Endodermal cell (in vitro differentiated cells): ENCODE measurements around the gene SIT1. TPM values are rescaled to one million over a fixed set of nuclear protein-coding genes. Genes with fewer than 3 reads are reported as not detected.

ENCODE experiments used
- DNase-seq: peaks from one replicate; pipeline ENCODE4 v3.0.0-alpha.2; 2017
- H3K27ac ChIP-seq: 2 replicates; pipeline ENCODE4 v1.5.1; 2013; ENCODE audit warnings: mild to moderate bottlenecking, low read depth, low read length, moderate library complexity
- H3K27me3 ChIP-seq: 2 replicates; pipeline ENCODE4 v1.6.1; 2013; ENCODE audit warnings: mild to moderate bottlenecking, low read length, moderate library complexity; ENCODE audit not compliant: insufficient read depth, control insufficient read depth, poor library complexity, severe bottlenecking
- H3K36me3 ChIP-seq: 2 replicates; pipeline ENCODE4 v1.7.0; 2013; ENCODE audit warnings: mild to moderate bottlenecking, low read length, moderate library complexity; ENCODE audit not compliant: control insufficient read depth, insufficient read depth
- H3K4me1 ChIP-seq: one replicate; pipeline ENCODE4 v1.7.0; 2013; ENCODE audit warnings: low read length; ENCODE audit not compliant: control insufficient read depth, insufficient read depth
- H3K4me3 ChIP-seq: 2 replicates; pipeline ENCODE4 v1.5.1; 2013; ENCODE audit warnings: mild to moderate bottlenecking, low read length, moderate library complexity
- H3K9ac ChIP-seq: 2 replicates; pipeline ENCODE4 v1.6.1; 2013; ENCODE audit warnings: mild to moderate bottlenecking, low read length, moderate library complexity; ENCODE audit not compliant: poor library complexity, severe bottlenecking; ENCODE audit errors: extremely low read depth
- H3K9me3 ChIP-seq: 2 replicates; pipeline ENCODE4 v1.6.1; 2013; ENCODE audit warnings: mild to moderate bottlenecking, low read length, moderate library complexity; ENCODE audit not compliant: control insufficient read depth
- H3K27ac Mint-ChIP-seq: 2 replicates; pipeline ENCODE4 v1.8.0; 2020; ENCODE audit warnings: mixed read lengths
- H3K27me3 Mint-ChIP-seq: 2 replicates; pipeline ENCODE4 v1.8.0; 2021; ENCODE audit warnings: mild to moderate bottlenecking, mixed read lengths; ENCODE audit not compliant: insufficient read depth
- H3K36me3 Mint-ChIP-seq: 2 replicates; pipeline ENCODE4 v1.8.0; 2020; ENCODE audit warnings: low read depth, mixed read lengths
- H3K4me1 Mint-ChIP-seq: 2 replicates; pipeline ENCODE4 v1.8.0; 2020; ENCODE audit warnings: mixed read lengths
- H3K4me3 Mint-ChIP-seq: 2 replicates; pipeline ENCODE4 v1.8.0; 2020; ENCODE audit warnings: mild to moderate bottlenecking, moderate library complexity, mixed read lengths
- H3K9me3 Mint-ChIP-seq: 2 replicates; pipeline ENCODE4 v1.8.0; 2020; ENCODE audit warnings: mild to moderate bottlenecking, mixed read lengths
- CTCF ChIP-seq: fragments of 200-600 bp; sonication (generic); conservative IDR thresholded peaks from 2 replicates; pipeline ENCODE4 v1.5.0; 2021; ENCODE audit warnings: antibody characterized with exemption, mild to moderate bottlenecking
- WGBS, 2 experiments: methylation state at CpG; one replicate each; pipeline versions ENCODE4 v1.1.5 to v1.1.7; 2013; ENCODE audit warnings: missing lambda C conversion rate in 2 of 2, mixed read lengths in 1 of 2; ENCODE audit not compliant: insufficient coverage in 1 of 2, insufficient read length in 1 of 2; 5-methylcytosine and 5-hydroxymethylcytosine counted together
- total RNA-seq, 2 donors: library from RNA; stranded (reverse); fragmentation: NEBNext Ultra II Directional in 1 of 2; extraction: Animal tissue kit (Norgen Biotek cat#: 25700) in 1 of 2; gene quantifications; 2 replicates in 1 of 2; 3 replicates in 1 of 2; pipeline ENCODE4 v1.2.1, GENCODE V29; 2021

The SIT1 gene
- total RNA-seq, 2 donors from 2014 or later = 0.22 TPM; not detected in 1

GRCh38 chr9:35651956-35652828 lies 1.5 kb upstream of the SIT1 start:
- Histone ChIP-seq H3K4me1 (no peaks in the 10 kb centered on the region), H3K27me3 (no peaks in the 10 kb centered on the region), H3K36me3 (no peaks in the 10 kb centered on the region), H3K9me3 (no peaks in the 10 kb centered on the region), H3K4me3 (no peak overlapping the region), H3K9ac (no peak overlapping the region), H3K27ac (no peak overlapping the region)
- no peak for DNase-seq
- H3K27ac Mint-ChIP-seq = no peak overlapping the region
- H3K9me3 Mint-ChIP-seq = no peaks in the 10 kb centered on the region
- no peaks in the 10 kb centered on the region for H3K36me3 Mint-ChIP-seq
- no peak for TF ChIP-seq CTCF
- H3K4me3 Mint-ChIP-seq = no peak overlapping the region
- H3K4me1 Mint-ChIP-seq = peaks cover 3% of the 10 kb centered on the region
- peaks cover 24% of the 10 kb centered on the region for H3K27me3 Mint-ChIP-seq
- WGBS, 2 experiments = 92 to 94% methylated on average over 6 to 7 of the region's 7 CpGs

GRCh38 chr9:35649431-35650340 lies 1.0 kb downstream of the SIT1 start:
- Histone ChIP-seq H3K4me3 (no peak overlapping the region), H3K9ac (no peak overlapping the region), H3K36me3 (no peaks in the 10 kb centered on the region), H3K4me1 (no peaks in the 10 kb centered on the region), H3K9me3 (no peaks in the 10 kb centered on the region), H3K27me3 (no peaks in the 10 kb centered on the region), H3K27ac (no peak overlapping the region)
- no peak overlapping the region for H3K4me3 Mint-ChIP-seq
- no peaks in the 10 kb centered on the region for H3K36me3 Mint-ChIP-seq
- H3K27me3 Mint-ChIP-seq = peaks cover 12% of the 10 kb centered on the region
- no peak for TF ChIP-seq CTCF
- WGBS, 2 experiments = 92 to 94% methylated on average over 12 to 26 of the region's 26 CpGs
- DNase-seq = no peak
- H3K9me3 Mint-ChIP-seq = no peaks in the 10 kb centered on the region
- peaks cover 3% of the 10 kb centered on the region for H3K4me1 Mint-ChIP-seq
- H3K27ac Mint-ChIP-seq = no peak overlapping the region

GRCh38 chr9:35646533-35647265 lies 4.0 kb downstream of the SIT1 start:
- Mint-ChIP-seq H3K4me1 (peaks cover 3% of the 10 kb centered on the region), H3K4me3 (peak overlapping the region; percentile 80), H3K9me3 (no peaks in the 10 kb centered on the region), H3K36me3 (peaks cover 4% of the 10 kb centered on the region), H3K27me3 (peaks cover 12% of the 10 kb centered on the region), H3K27ac (peak overlapping the region; percentile 93)
- peak overlapping the region; percentile 76 for H3K9ac ChIP-seq
- no peaks in the 10 kb centered on the region for H3K4me1 ChIP-seq
- DNase-seq = peak; percentile 97
- no peaks in the 10 kb centered on the region for H3K36me3 ChIP-seq
- H3K27ac ChIP-seq = peak overlapping the region; percentile 24
- WGBS, 2 experiments = 0 to 3% methylated on average over 27 to 58 of the region's 58 CpGs
- H3K4me3 ChIP-seq = peak overlapping the region; percentile 98
- peak; percentile 86 for TF ChIP-seq CTCF
- no peaks in the 10 kb centered on the region for H3K9me3 ChIP-seq
- no peaks in the 10 kb centered on the region for H3K27me3 ChIP-seq
